Measurements from ENCODE around the gene ALG9. TPM values are rescaled to one million over a fixed set of nuclear protein-coding genes. Genes with fewer than 3 reads are reported as not detected.

The ALG9 gene
- total RNA-seq, 8 experiments from 2014 or later, result 46.9 to 57.0 (median 53.9) TPM

GRCh38 chr11:111745719-111746504, 125.5 kb downstream of the ALG9 start:
- no peak overlapping the region for H3K4me3 ChIP-seq
- H3K4me1 ChIP-seq (replicated peaks in 1 of 2), result no peaks in the 10 kb centered on the region
- no peak overlapping the region for H3K27ac ChIP-seq
- in situ Hi-C loops (cut with MboI; ENCODE audit: low pct_unique_long_range_greater_than_20kb in 2 of 9, low sequenced_read_pairs in 9 of 9, unreplicated experiment in 9 of 9), result no loop called here
- no peak for ATAC-seq (replicated peaks in 6 of 8)
- 64 to 100% (median 91%) methylated on average over 1 to 5 of the region's 6 CpGs for WGBS, 10 experiments

GRCh38 chr11:111743700-111744099, 127.7 kb downstream of the ALG9 start:
- Histone ChIP-seq H3K4me1 (replicated peaks in 1 of 2) (no peaks in the 10 kb centered on the region), H3K27ac (no peak overlapping the region), H3K4me3 (no peak overlapping the region)
- in situ Hi-C loops (cut with MboI; ENCODE audit: low pct_unique_long_range_greater_than_20kb in 2 of 9, low sequenced_read_pairs in 9 of 9, unreplicated experiment in 9 of 9), result no loop called here
- WGBS, 10 experiments, result 50 to 100% (median 100%) methylated on average over 1 to 2 of the region's 2 CpGs; no CpG with 5 or more reads in 5 of the 10 experiments
- no peak for ATAC-seq (replicated peaks in 6 of 8)

GRCh38 chr11:111741751-111742150, 129.6 kb downstream of the ALG9 start:
- in situ Hi-C loops (cut with MboI; ENCODE audit: low pct_unique_long_range_greater_than_20kb in 2 of 9, low sequenced_read_pairs in 9 of 9, unreplicated experiment in 9 of 9), result no loop called here
- Histone ChIP-seq H3K4me3 (no peak overlapping the region), H3K4me1 (replicated peaks in 1 of 2) (peaks cover under 1 to 4% of the 10 kb centered on the region in 2 donors), H3K27ac (no peak overlapping the region)
- 65 to 100% (median 86%) methylated on average over 1 to 2 of the region's 2 CpGs; no CpG with 5 or more reads in 3 of the 10 experiments for WGBS, 10 experiments
- ATAC-seq (replicated peaks in 6 of 8), result no peak

- WGBS, 10 experiments, result 61 to 100% (median 87%) methylated on average over 2 of the region's 2 CpGs; no CpG with 5 or more reads in 4 of the 10 experiments
- H3K4me1 ChIP-seq (replicated peaks in 1 of 2), result peaks cover 25 to 28% of the 10 kb centered on the region in 2 donors
- in situ Hi-C loops (cut with MboI; ENCODE audit: low pct_unique_long_range_greater_than_20kb in 2 of 9, low sequenced_read_pairs in 9 of 9, unreplicated experiment in 9 of 9), result no loop called here
- no peak overlapping the region for H3K27ac ChIP-seq
- ATAC-seq (replicated peaks in 6 of 8), result no peak
- H3K4me3 ChIP-seq, result no peak overlapping the region
Observed at GRCh38 chr11:111739299-111739698, 132.1 kb downstream of the ALG9 start.

GRCh38 chr11:111737444-111738210, 133.8 kb downstream of the ALG9 start:
- in situ Hi-C loops (cut with MboI; ENCODE audit: low pct_unique_long_range_greater_than_20kb in 2 of 9, low sequenced_read_pairs in 9 of 9, unreplicated experiment in 9 of 9), result no loop called here
- Histone ChIP-seq H3K27ac (no peak overlapping the region), H3K4me1 (replicated peaks in 1 of 2) (peaks cover 42 to 45% of the 10 kb centered on the region in 2 donors), H3K4me3 (no peak overlapping the region)
- WGBS, 10 experiments, result 42 to 100% (median 86%) methylated on average over 1 to 11 of the region's 14 CpGs
- ATAC-seq (replicated peaks in 6 of 8), result no peak

GRCh38 chr11:111736621-111737443, 134.5 kb downstream of the ALG9 start:
- Histone ChIP-seq H3K4me1 (replicated peaks in 1 of 2) (peaks cover 44 to 46% of the 10 kb centered on the region in 2 donors), H3K4me3 (no peak overlapping the region), H3K27ac (peak overlapping the region; percentile 93)
- 5 to 93% (median 82%) methylated on average over 1 to 12 of the region's 15 CpGs; no CpG with 5 or more reads in 2 of the 10 experiments for WGBS, 10 experiments
- no peak for ATAC-seq (replicated peaks in 6 of 8)
- in situ Hi-C loops (cut with MboI; ENCODE audit: low pct_unique_long_range_greater_than_20kb in 2 of 9, low sequenced_read_pairs in 9 of 9, unreplicated experiment in 9 of 9), result no loop called here

Other genes with a start within 250 kb of the ALG9 start
- 10 to 100 TPM; 11.8 to 43.7 (median 19.4) TPM for gene PPP2R1B, start 105.2 kb downstream of the ALG9 start, total RNA-seq
- gene FDXACB1, start 7.6 kb upstream of the ALG9 start, total RNA-seq, result 1 to 10 TPM; 2.6 to 4.8 (median 3.5) TPM
- gene CFAP68, start 8.0 kb upstream of the ALG9 start, total RNA-seq, result 10 to 100 TPM; 25.9 to 72.1 (median 34.5) TPM
- 100 to 1,000 TPM in 2 of 8 experiments, 10 to 100 TPM in 4, 1 to 10 TPM in 1, under 1 TPM in 1; 0.46 to 336 (median 29.1) TPM for gene CRYAB, start 40.2 kb upstream of the ALG9 start, total RNA-seq
- 1 to 10 TPM in 3 of 8 experiments, under 1 TPM in 4, not detected in 1; 0.11 to 5.1 (median 0.81) TPM for gene HSPB2, start 41.2 kb upstream of the ALG9 start, total RNA-seq
- 1 to 10 TPM in 3 of 8 experiments, under 1 TPM in 5; 0.27 to 7.3 (median 0.55) TPM for gene C11orf52, start 47.3 kb upstream of the ALG9 start, total RNA-seq
- 10 to 100 TPM; 20.1 to 47.0 (median 38.0) TPM for gene DIXDC1, start 65.8 kb upstream of the ALG9 start, total RNA-seq
- 10 to 100 TPM; 23.4 to 70.2 (median 36.8) TPM for gene DLAT, start 153.8 kb upstream of the ALG9 start, total RNA-seq
- gene PIH1D2, start 202.4 kb upstream of the ALG9 start, total RNA-seq, result 10 to 100 TPM in 1 of 8 experiments, 1 to 10 TPM in 7; 2.1 to 20.3 (median 3.2) TPM
- 10 to 100 TPM; 21.8 to 42.5 (median 37.1) TPM for gene NKAPD1, start 202.7 kb upstream of the ALG9 start, total RNA-seq
- gene TIMM8B, start 215.2 kb upstream of the ALG9 start, total RNA-seq, result 100 to 1,000 TPM in 7 of 8 experiments, 10 to 100 TPM in 1; 94.3 to 189 (median 128) TPM
- 100 to 1,000 TPM in 2 of 8 experiments, 10 to 100 TPM in 6; 30.2 to 158 (median 59.3) TPM for gene SDHD, start 215.3 kb upstream of the ALG9 start, total RNA-seq

Measured in motor neuron (in vitro differentiated cells).